ENCODE results near the gene MTRR.
A peak's percentile ranks its signal among the peaks of the same experiment; 100 is the strongest.

Gene MTRR

DNA sequence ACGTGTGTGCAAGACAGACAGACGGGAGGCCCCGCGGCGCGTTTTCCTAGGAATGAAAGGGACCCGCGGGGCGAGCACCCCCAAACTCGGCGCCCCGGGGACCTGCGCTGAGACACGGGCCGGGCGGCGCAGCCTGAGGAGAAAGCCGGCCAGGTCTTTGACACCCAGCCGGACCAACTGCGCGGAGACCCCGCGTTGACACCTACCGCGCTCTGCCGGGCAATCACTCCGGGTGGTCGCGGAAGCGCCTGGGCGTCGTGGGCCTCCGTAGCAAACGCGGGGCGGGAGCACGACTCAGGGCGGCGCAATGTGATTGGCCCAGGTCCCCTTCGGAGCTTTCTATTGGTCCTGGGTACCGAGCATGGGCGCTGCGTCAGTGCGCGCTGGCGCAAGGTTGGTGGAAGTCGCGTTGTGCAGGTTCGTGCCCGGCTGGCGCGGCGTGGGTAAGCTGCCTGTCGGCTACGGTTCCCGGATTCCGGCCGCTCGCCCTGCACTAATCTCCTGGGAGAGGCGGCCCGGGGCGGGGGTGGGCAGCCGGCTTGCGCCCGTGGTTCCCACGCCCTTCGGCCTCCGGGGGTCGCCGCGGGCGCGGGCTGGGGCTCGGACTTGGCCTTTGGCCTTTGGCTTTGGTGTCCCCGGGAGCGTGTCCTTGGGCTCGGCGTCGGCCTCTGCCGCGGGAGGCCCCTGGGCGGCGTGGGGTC lies at the start of gene MTRR, which contains the start of gene FASTKD3:
Gene MTRR, plus strand, starts transcription at position 376 of the 701 bp plus-strand sequence. CDS start 1,647 bp downstream, outside the sequence.
Gene FASTKD3, minus strand, starts transcription at position 259 of the 701 bp plus-strand sequence. CDS start 948 bp downstream, outside the sequence.
- H3K4me1 ChIP-seq (ENCODE audit: control insufficient read depth in 1 of 2, insufficient read depth in 2 of 2, low read length in 2 of 2), result peaks cover 27% of the 10 kb centered on the region in 2 donors
- no peaks in the 10 kb centered on the region for H3K9me3 ChIP-seq (ENCODE audit: control insufficient read depth in 1 of 2, low read length in 2 of 2)
- H3K4me3 ChIP-seq (ENCODE audit: low read depth in 1 of 2, low read length in 2 of 2), result peak within 1 kb of the TSS; percentile 94 to 100
- H3K27me3 ChIP-seq (ENCODE audit: low read depth, low read length), result no peaks in the 10 kb centered on the region
- H3K36me3 ChIP-seq (ENCODE audit: control insufficient read depth in 1 of 2, insufficient read depth in 2 of 2, low read length in 2 of 2), result peaks cover 0 to 7% of the 10 kb centered on the region in 2 donors
- peak within 1 kb of the TSS; percentile 61 for H3K27ac ChIP-seq (ENCODE audit: low read length)

- H3K9me3 ChIP-seq (ENCODE audit: control insufficient read depth in 1 of 2, low read length in 2 of 2), result no peaks in the 10 kb centered on the region
- H3K27me3 ChIP-seq (ENCODE audit: low read depth, low read length), result no peaks in the 10 kb centered on the region
- no peak overlapping the region for H3K4me3 ChIP-seq (ENCODE audit: low read depth in 1 of 2, low read length in 2 of 2)
- H3K4me1 ChIP-seq (ENCODE audit: control insufficient read depth in 1 of 2, insufficient read depth in 2 of 2, low read length in 2 of 2), result no peaks in the 10 kb centered on the region
- H3K27ac ChIP-seq (ENCODE audit: low read length), result no peak overlapping the region
- H3K36me3 ChIP-seq (ENCODE audit: control insufficient read depth in 1 of 2, insufficient read depth in 2 of 2, low read length in 2 of 2), result no peaks in the 10 kb centered on the region
These were observed 46.5 kb upstream of the MTRR start for GRCh38 chr5:7822449-7822848.

- Histone ChIP-seq H3K4me3 (ENCODE audit: low read depth in 1 of 2, low read length in 2 of 2) (no peak overlapping the region), H3K27ac (ENCODE audit: low read length) (no peak overlapping the region), H3K36me3 (ENCODE audit: control insufficient read depth in 1 of 2, insufficient read depth in 2 of 2, low read length in 2 of 2) (no peaks in the 10 kb centered on the region), H3K9me3 (ENCODE audit: control insufficient read depth in 1 of 2, low read length in 2 of 2) (no peaks in the 10 kb centered on the region), H3K4me1 (ENCODE audit: control insufficient read depth in 1 of 2, insufficient read depth in 2 of 2, low read length in 2 of 2) (no peaks in the 10 kb centered on the region), H3K27me3 (ENCODE audit: low read depth, low read length) (no peaks in the 10 kb centered on the region)
These were observed 45.4 kb upstream of the MTRR start for GRCh38 chr5:7823594-7823993.

DNA sequence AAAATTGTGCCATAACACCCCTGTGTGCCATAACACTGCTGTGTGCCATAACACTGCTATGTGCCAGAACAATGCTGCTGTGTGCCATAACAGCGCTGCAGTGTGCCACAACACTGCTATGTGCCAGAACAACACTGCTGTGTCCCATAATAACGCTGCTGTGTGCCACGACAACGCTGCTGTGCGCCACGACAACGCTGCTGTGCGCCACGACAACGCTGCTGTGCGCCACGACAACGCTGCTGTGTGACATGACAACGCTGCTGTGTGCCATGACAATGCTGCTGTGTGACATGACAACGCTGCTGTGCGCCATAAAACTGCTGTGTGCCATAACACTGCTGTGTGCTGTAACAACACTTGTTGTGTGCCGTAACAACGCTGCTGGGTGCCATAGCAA lies 44.0 kb upstream of the MTRR start:
- Histone ChIP-seq H3K9me3 (ENCODE audit: control insufficient read depth in 1 of 2, low read length in 2 of 2) (no peaks in the 10 kb centered on the region), H3K27me3 (ENCODE audit: low read depth, low read length) (no peaks in the 10 kb centered on the region), H3K4me3 (ENCODE audit: low read depth in 1 of 2, low read length in 2 of 2) (no peak overlapping the region), H3K27ac (ENCODE audit: low read length) (no peak overlapping the region), H3K4me1 (ENCODE audit: control insufficient read depth in 1 of 2, insufficient read depth in 2 of 2, low read length in 2 of 2) (no peaks in the 10 kb centered on the region), H3K36me3 (ENCODE audit: control insufficient read depth in 1 of 2, insufficient read depth in 2 of 2, low read length in 2 of 2) (no peaks in the 10 kb centered on the region)

DNA sequence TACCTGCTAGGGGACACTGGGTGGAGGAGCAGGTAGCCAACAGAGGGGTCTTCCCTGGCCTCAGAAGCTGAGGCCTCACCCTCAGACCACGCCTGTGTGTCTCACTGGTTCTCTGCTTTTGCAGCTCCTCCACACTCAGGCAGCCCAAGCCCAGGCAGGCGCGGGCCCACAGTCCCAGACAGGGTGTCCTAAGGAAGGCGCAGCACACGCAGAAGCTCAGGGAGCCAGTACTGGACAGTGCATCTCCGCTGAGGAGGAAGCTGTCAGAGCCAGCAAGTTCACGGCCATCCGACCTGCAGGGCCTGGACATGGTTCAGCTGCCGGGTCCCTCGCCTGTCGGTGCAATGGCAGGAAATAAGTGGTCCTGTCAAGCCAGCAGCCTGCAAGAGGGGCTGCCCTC lies 43.3 kb upstream of the MTRR start:
- Histone ChIP-seq H3K4me1 (ENCODE audit: control insufficient read depth in 1 of 2, insufficient read depth in 2 of 2, low read length in 2 of 2) (no peaks in the 10 kb centered on the region), H3K4me3 (ENCODE audit: low read depth in 1 of 2, low read length in 2 of 2) (no peak overlapping the region), H3K9me3 (ENCODE audit: control insufficient read depth in 1 of 2, low read length in 2 of 2) (no peaks in the 10 kb centered on the region), H3K27me3 (ENCODE audit: low read depth, low read length) (no peaks in the 10 kb centered on the region), H3K36me3 (ENCODE audit: control insufficient read depth in 1 of 2, insufficient read depth in 2 of 2, low read length in 2 of 2) (no peaks in the 10 kb centered on the region), H3K27ac (ENCODE audit: low read length) (no peak overlapping the region)

DNA sequence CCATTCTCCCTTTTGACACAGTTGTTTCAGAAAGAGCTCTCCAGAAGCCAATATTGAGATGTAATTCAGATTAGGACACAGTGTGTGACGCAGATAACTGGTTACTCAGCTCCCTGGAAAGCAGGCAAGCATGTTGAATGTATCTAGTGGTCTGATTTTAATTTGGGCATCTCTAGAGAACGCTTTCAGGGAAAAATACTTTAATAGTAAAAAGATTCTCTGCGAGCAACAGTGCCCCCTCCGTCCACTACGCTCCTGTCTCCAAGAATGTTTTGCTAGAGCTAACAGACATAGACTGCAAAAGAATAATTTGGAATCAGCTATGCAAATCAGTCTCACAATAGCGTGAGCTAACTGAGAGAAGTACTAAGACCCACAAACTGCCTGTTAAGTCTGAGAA lies 41.3 kb upstream of the MTRR start:
- H3K4me1 ChIP-seq (ENCODE audit: control insufficient read depth in 1 of 2, insufficient read depth in 2 of 2, low read length in 2 of 2), result no peaks in the 10 kb centered on the region
- no peaks in the 10 kb centered on the region for H3K9me3 ChIP-seq (ENCODE audit: control insufficient read depth in 1 of 2, low read length in 2 of 2)
- H3K36me3 ChIP-seq (ENCODE audit: control insufficient read depth in 1 of 2, insufficient read depth in 2 of 2, low read length in 2 of 2), result no peaks in the 10 kb centered on the region
- H3K4me3 ChIP-seq (ENCODE audit: low read depth in 1 of 2, low read length in 2 of 2), result no peak overlapping the region
- H3K27me3 ChIP-seq (ENCODE audit: low read depth, low read length), result no peaks in the 10 kb centered on the region
- H3K27ac ChIP-seq (ENCODE audit: low read length), result no peak overlapping the region

DNA sequence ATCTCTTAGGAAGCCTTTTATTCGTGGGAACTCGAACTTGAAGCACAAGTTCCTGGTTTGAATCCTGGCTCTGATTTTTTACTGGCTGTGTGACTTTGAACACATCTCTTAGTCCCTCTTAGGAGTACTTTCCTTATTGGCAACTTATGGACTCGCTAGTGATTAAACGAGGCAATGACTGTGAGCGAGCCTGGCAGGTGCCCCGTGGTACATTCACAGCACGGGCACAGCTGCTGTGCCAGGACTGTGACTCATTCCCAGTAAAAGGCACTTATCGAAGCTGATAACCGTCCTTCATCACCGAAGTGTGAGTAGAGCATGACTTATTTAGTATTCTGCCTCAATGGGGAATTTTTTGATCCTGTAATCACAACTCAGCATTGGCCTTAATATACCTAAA lies 40.7 kb upstream of the MTRR start:
- Histone ChIP-seq H3K4me1 (ENCODE audit: control insufficient read depth in 1 of 2, insufficient read depth in 2 of 2, low read length in 2 of 2) (no peaks in the 10 kb centered on the region), H3K9me3 (ENCODE audit: control insufficient read depth in 1 of 2, low read length in 2 of 2) (no peaks in the 10 kb centered on the region), H3K4me3 (ENCODE audit: low read depth in 1 of 2, low read length in 2 of 2) (no peak overlapping the region), H3K27me3 (ENCODE audit: low read depth, low read length) (no peaks in the 10 kb centered on the region), H3K27ac (ENCODE audit: low read length) (no peak overlapping the region), H3K36me3 (ENCODE audit: control insufficient read depth in 1 of 2, insufficient read depth in 2 of 2, low read length in 2 of 2) (no peaks in the 10 kb centered on the region)

GRCh38 chr5:7834982-7835381 lies 34.0 kb upstream of the MTRR start:
- no peak overlapping the region for H3K27ac ChIP-seq (ENCODE audit: low read length)
- H3K27me3 ChIP-seq (ENCODE audit: low read depth, low read length), result no peaks in the 10 kb centered on the region
- H3K4me1 ChIP-seq (ENCODE audit: control insufficient read depth in 1 of 2, insufficient read depth in 2 of 2, low read length in 2 of 2), result no peaks in the 10 kb centered on the region
- H3K4me3 ChIP-seq (ENCODE audit: low read depth in 1 of 2, low read length in 2 of 2), result no peak overlapping the region
- H3K36me3 ChIP-seq (ENCODE audit: control insufficient read depth in 1 of 2, insufficient read depth in 2 of 2, low read length in 2 of 2), result no peaks in the 10 kb centered on the region
- no peaks in the 10 kb centered on the region for H3K9me3 ChIP-seq (ENCODE audit: control insufficient read depth in 1 of 2, low read length in 2 of 2)

DNA sequence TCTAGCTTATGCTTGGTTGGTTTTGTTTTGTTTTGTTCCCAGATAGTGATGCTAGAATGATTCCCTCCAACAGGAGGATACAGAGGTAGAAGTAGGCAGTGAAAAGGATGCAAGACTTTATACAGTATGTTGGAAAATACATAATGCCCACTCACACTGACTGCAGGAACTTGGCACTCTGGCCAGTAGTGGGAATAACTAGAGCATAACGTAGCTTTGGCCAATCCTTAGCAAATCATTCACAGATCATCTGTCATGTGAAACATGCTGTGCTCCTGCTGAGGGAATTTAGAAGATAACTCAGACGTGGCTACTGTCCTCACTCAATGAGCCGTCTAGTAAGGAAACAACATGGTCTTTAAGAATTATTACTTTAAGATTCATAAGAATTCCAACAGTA lies 31.5 kb upstream of the MTRR start:
- H3K4me3 ChIP-seq (ENCODE audit: low read depth in 1 of 2, low read length in 2 of 2), result no peak overlapping the region
- H3K36me3 ChIP-seq (ENCODE audit: control insufficient read depth in 1 of 2, insufficient read depth in 2 of 2, low read length in 2 of 2), result no peaks in the 10 kb centered on the region
- no peaks in the 10 kb centered on the region for H3K9me3 ChIP-seq (ENCODE audit: control insufficient read depth in 1 of 2, low read length in 2 of 2)
- no peaks in the 10 kb centered on the region for H3K27me3 ChIP-seq (ENCODE audit: low read depth, low read length)
- H3K27ac ChIP-seq (ENCODE audit: low read length), result no peak overlapping the region
- no peaks in the 10 kb centered on the region for H3K4me1 ChIP-seq (ENCODE audit: control insufficient read depth in 1 of 2, insufficient read depth in 2 of 2, low read length in 2 of 2)

- Histone ChIP-seq H3K36me3 (ENCODE audit: control insufficient read depth in 1 of 2, insufficient read depth in 2 of 2, low read length in 2 of 2) (no peaks in the 10 kb centered on the region), H3K4me3 (ENCODE audit: low read depth in 1 of 2, low read length in 2 of 2) (no peak overlapping the region), H3K27me3 (ENCODE audit: low read depth, low read length) (no peaks in the 10 kb centered on the region), H3K9me3 (ENCODE audit: control insufficient read depth in 1 of 2, low read length in 2 of 2) (no peaks in the 10 kb centered on the region), H3K4me1 (ENCODE audit: control insufficient read depth in 1 of 2, insufficient read depth in 2 of 2, low read length in 2 of 2) (no peaks in the 10 kb centered on the region), H3K27ac (ENCODE audit: low read length) (no peak overlapping the region)
These were observed 26.4 kb upstream of the MTRR start for GRCh38 chr5:7842531-7842930.

GRCh38 chr5:7844901-7845300 lies 24.0 kb upstream of the MTRR start:
- peaks cover 10% of the 10 kb centered on the region for H3K27me3 ChIP-seq (ENCODE audit: low read depth, low read length)
- no peaks in the 10 kb centered on the region for H3K9me3 ChIP-seq (ENCODE audit: control insufficient read depth in 1 of 2, low read length in 2 of 2)
- H3K27ac ChIP-seq (ENCODE audit: low read length), result no peak overlapping the region
- no peak overlapping the region for H3K4me3 ChIP-seq (ENCODE audit: low read depth in 1 of 2, low read length in 2 of 2)
- H3K36me3 ChIP-seq (ENCODE audit: control insufficient read depth in 1 of 2, insufficient read depth in 2 of 2, low read length in 2 of 2), result no peaks in the 10 kb centered on the region
- peaks cover 0 to 5% of the 10 kb centered on the region in 2 donors for H3K4me1 ChIP-seq (ENCODE audit: control insufficient read depth in 1 of 2, insufficient read depth in 2 of 2, low read length in 2 of 2)

DNA sequence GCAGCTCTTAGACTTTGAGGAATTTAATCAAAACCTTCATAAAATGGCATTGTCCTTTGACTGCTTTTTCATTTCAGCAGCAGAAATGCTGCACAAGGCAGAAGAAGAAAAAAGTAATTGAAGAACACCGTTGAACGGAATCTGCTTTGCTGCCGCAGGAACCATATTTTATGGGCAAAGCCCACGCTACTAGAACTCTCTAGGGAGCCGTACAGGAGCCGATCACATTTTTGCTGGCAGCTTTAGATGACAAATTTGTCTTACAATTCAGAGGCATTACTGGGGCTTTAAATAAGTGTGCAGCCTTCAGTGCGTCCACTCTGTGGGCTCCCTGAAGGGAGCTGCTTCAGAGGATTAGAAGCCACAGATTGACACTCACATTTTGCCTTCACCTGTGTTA lies 23.4 kb upstream of the MTRR start:
- H3K9me3 ChIP-seq (ENCODE audit: control insufficient read depth in 1 of 2, low read length in 2 of 2), result no peaks in the 10 kb centered on the region
- H3K27me3 ChIP-seq (ENCODE audit: low read depth, low read length), result peaks cover 10% of the 10 kb centered on the region
- no peak overlapping the region for H3K27ac ChIP-seq (ENCODE audit: low read length)
- H3K36me3 ChIP-seq (ENCODE audit: control insufficient read depth in 1 of 2, insufficient read depth in 2 of 2, low read length in 2 of 2), result no peaks in the 10 kb centered on the region
- no peak overlapping the region for H3K4me3 ChIP-seq (ENCODE audit: low read depth in 1 of 2, low read length in 2 of 2)
- peaks cover 0 to 8% of the 10 kb centered on the region in 2 donors for H3K4me1 ChIP-seq (ENCODE audit: control insufficient read depth in 1 of 2, insufficient read depth in 2 of 2, low read length in 2 of 2)
